EL (cell line): ENCODE data around the gene ZNF662.
A peak's percentile ranks its signal among the peaks of the same experiment; 100 is the strongest.
"Not testable (repeated sequence)": the region's sequence is repeated elsewhere in the genome, so short reads cannot be mapped to it uniquely, and the experiment has no call there.

ENCODE experiments used
- DNase-seq: peaks from one replicate; pipeline ENCODE4 v3.0.0-alpha.2; 2016

The ZNF662 gene

DNA sequence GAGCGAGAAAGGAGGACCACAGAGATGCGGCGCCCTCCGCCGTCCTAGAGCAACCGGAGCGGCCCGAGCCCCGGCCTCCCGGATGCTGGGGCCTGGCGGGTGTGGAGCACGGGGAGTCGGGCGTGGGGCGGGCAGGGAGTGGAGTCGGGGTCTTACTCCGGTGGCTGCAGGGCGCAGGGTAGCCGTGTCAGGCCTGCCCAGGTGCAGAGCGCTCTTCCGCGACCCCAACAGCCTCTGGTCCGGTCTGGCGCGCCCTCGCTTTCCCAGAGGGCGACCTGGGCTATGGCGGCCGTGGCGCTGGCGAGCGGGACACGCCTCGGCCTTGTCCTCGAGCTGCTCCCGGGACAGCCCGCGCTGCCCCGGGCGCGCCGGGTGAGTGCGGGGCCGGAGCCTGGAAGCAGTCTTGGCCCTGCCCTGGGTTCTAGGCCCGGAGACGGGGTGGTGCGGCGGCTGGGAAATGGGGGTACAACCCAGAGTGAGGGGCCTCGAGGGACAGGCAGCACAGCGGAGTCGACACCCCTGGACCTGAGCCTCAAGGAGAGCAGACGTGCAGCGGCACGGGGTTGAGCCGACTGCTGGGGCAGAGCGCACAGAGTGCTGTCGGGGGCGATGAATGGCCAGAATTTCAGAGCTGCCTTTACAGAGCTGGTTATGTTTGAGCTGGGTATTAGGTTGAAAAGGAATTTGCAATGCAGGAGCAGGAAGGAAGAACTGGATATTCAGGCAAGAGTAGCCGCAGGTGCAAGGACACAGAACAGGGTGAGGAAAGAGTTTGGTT, at the start of gene ZNF662:
Gene ZNF662 (plus strand): TSS at position 73 of the 778 bp plus-strand sequence. CDS start 1,973 bp downstream, outside the sequence.
- DNase-seq, result peak; percentile 19

DNA sequence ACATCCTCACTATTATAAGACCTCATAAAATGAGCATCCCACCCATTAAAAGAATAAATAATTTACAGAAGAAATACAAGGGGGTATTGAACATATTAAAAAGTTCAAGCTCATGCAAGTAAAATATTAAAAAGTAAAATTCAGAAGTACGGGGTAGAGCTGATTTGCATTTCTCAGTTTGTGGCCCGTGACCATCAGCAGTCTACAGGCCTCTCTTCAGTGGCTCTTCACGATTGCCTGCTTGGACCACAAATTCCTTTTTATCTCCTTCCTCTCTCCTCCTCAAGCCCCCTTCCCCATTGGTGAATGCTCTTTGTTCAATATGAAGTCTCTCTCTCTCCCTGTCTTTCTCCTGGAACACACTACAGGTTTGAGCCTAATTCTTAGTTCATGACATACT, 49.4 kb upstream of the ZNF662 start:
- DNase-seq, result no peak

DNA sequence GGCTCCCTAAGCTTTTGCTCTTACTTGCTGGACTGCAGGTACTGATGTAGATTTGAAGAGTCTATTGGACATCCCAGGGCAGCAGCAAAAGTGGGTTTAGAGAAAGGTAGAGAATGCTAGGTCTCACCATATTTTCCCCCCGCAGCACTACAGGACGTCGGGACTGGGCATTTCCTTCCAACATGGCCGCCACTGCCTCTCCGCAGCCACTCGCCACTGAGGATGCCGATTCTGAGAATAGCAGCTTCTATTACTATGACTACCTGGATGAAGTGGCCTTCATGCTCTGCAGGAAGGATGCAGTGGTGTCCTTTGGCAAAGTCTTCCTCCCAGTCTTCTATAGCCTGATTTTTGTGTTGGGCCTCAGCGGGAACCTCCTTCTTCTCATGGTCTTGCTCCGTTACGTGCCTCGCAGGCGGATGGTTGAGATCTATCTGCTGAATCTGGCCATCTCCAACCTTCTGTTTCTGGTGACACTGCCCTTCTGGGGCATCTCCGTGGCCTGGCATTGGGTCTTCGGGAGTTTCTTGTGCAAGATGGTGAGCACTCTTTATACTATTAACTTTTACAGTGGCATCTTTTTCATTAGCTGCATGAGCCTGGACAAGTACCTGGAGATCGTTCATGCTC, 41.5 kb upstream of the ZNF662 start:
- DNase-seq, result no peak

DNA sequence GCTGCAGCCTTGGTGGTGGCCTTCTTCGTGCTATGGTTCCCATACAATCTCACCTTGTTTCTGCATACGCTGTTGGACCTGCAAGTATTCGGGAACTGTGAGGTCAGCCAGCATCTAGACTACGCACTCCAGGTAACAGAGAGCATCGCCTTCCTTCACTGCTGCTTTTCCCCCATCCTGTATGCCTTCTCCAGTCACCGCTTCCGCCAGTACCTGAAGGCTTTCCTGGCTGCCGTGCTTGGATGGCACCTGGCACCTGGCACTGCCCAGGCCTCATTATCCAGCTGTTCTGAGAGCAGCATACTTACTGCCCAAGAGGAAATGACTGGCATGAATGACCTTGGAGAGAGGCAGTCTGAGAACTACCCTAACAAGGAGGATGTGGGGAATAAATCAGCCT, 40.7 kb upstream of the ZNF662 start:
- no peak for DNase-seq

DNA sequence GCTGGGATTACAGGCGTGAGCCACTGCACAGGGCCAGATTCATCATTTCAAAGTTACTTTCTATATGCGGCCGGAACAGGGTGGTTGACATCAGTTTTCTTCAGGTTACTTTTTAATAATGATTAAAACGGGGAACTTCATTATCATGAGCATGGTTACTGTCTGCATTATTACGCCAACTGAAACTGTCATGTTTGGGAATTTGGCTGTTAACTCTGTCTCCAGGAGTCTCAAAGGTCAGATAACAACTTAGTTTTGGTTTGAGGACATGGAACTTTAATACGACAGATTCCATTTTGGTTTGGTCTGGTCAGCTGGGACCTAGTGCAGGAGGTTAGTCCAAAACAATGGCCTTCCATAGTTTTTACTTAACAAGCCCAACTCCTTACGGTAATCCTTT, 38.8 kb upstream of the ZNF662 start:
- DNase-seq, result no peak

DNA sequence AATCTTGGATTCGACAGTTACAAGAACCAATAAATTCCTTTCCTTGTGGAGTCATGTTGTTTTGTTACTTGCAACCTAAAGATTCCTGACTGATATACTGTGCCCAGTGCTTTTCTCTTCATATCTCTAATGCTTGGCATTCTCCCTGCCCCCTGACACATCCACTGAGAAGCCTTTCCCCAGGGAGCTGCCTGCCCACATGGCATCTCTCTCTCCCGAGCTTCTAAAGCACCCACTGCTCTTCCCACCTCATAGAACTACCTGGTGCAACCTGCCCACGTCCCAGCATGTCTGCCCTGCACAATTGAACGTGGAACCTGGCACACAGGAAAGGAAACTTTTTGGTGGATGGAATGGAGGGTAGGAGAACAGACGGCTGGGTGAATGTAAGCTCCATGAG, 37.1 kb upstream of the ZNF662 start:
- DNase-seq, result no peak

DNA sequence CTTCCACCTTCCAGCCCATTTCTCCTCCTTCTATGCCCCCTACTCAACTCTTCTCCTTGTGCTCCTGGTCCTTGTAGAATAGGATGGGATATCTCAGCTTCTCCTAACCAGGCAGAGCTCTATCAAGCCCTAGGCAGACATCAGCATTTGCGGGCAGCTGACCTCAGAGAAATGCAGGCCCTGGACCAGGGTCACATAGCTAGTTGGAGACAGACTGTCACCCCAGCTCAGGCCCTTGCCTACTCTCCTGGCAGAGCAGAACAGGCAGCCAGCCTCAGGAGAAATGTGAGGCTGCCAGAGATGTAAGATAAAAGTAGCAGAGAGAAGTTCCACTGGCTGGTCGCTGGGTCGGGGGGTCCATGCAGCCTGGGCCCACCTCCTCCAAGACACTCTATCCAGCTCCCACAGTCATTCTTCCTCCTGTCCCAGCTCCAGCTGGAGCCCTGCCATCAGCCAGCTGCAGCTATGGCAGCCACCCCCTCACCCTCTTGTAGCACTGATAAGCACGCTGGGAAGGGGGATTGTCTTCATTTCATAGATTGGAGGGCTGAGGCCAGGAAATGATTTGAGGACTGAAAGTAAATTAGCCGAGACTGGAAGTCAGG, 34.2 kb upstream of the ZNF662 start:
- no peak for DNase-seq

DNA sequence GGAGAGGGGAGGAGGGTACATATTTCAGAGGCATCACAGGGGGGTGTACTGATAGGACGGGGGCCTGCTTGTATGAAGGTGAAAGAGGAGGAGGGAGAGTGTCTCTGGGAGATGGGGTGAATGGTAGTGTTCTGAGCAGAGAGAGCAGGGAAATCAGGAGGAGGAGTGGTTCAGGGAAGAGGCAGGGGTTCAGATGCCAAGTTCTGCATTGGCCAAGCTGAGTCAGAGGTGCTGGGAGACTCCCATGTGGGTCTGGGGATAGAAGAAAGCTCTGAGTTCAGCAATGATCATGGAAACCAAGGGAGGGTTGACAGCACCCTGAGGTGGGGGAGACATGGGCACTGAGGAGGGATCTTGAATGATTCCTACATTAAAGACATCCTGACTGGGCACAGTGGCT, 33.2 kb upstream of the ZNF662 start:
- no peak for DNase-seq

DNA sequence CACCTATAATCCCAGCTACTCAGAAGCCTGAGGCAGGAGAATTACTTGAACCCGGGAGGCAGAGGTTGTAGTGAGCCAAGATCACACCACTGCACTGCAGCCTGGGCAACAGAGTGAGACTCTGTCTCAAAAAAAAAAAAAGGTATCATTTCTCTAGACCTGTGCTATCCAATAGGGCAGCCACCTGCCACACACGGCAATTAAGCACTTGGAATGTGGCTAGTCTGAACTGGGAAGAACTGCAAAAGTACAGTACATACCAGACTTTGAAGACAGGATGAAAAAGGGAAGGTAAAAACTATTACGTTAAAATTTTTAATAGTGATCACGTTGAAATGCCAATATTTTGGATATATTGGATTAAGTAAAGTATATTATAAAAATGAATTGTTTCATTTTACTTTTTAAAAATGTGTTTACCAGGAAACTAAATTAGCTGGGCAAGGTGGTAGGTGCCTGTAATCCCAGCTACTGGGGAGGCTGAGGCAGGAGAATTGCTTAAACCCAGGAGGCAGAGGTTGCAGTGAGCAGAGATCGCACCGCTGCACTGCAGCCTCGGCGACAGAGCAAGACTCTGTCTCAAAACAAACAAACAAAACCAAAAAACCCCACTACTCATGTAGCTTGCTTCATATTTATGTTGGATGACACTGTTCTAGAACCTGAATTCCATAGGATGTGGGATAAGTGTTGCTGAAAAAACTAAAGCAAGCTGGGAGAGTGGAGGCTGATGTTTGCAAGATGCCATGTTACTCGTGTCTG, 32.5 kb upstream of the ZNF662 start:
- DNase-seq, result no peak

DNA sequence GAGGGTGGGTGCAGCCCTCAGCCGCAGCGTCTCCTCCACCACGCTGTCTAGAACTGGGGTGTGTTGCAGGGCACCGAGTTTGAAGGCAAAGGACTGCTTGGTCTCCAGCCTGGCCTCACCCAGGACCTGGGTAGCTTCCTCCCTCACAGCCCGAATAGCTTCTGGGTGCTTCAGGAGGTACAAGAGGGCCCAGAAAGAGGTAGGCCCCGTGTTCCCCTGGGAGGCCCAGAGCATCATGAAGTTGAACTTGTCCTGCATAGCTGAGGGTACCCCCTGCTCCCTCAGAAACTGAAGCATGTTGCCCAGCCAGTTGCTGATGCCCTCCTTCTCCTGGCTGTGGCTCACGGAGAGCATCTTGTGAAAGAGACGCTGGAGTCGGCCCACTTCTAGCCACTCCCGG, 31.2 kb upstream of the ZNF662 start:
- no peak for DNase-seq

DNA sequence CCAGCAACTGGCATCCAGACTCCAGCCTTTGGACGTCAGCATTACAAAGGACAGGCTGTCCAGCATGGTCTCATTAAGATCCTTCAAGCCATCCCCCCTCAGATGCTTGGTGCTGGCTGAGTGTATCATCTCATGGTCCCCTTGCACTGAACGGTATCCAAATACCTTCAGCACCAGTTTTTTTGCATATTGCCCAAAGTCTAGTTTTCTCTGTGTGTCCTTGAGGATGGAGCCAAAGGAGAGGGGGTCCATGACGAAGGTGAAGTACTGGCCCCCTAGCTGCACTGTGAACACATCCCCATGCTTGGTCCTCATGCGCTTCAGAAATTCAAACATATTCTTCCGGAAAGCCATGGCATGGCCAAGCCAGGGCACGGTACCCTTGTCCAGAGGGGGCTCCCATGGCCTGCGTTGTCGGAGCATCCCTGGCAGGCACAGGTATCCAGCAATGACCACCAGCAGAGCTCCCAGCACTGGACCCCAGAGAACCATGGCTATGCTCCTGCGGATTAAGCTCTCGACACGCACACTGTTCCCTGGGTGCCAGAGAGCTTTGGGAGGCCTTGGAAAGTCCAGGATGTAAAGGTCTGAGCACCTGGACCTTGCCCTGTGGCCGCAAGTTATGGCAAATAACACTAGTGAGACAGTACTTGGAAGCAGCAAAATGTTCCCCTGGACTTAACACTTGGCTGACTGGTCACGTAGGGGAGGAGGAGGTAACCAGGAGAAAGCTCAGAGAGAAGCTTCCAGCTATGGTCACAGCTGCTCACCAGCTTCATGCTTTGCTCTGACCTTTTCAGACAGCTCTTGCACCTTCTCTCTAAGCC, 30.4 kb upstream of the ZNF662 start, which contains the start of gene CYP8B1:
Gene CYP8B1 (minus strand): TSS at position 555 of the 827 bp plus-strand sequence. CDS start 63 bp downstream, at position 492.
- no peak for DNase-seq

DNA sequence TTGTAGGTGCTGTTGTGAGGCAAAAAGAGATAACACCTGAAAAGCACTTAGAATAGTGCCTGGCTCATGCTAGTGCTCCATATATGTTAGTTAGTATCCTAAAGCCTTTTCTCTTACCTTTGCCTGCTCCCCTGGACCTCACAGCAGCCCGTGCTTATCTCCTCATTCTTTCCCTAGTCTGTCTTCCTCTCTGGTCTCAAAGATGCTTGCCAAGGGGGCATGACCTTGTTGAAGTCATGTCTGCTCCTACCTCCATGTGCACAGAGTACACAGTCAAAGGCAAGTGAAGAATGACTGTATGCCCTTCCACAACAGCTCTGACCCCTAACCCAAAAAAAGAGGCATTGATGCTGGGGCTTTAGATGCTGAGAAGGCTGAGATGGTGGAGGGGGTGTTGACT, 29.5 kb upstream of the ZNF662 start:
- DNase-seq, result no peak

DNA sequence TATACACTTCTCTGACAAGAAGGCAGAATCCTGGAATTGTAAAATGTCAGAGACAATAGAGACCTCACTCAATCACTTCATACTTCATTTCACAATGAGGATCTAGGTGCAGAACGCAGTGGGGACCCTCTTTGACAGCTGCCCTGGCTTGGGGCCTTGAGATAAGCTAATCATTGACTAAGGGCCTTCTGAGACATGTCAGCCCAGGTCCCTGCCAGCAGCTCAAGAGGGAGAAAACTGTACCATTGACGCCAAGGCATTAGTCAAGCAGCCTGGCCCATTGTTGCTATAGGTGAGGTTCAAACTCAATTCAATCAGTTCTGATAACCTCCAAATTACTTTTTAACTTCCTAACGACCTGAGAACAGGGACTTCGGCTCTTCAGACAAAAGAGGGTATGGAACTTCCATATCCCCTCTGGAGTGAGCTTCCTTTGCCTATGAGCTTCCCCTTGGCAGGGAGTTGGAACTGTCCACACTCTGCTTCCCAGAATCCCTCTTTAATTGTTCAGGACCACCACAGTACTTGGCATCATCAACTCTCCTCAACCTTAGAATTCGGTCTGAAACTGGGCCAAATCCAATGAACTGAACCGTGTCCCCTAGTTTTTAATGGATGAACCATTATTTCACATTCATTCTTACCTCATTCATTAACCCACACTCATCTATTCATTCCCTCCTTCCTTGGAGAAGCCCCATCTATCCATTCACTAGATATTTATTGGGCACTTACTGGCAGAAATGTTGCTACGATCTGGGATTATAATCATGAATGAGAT, 28.8 kb upstream of the ZNF662 start:
- no peak for DNase-seq

DNA sequence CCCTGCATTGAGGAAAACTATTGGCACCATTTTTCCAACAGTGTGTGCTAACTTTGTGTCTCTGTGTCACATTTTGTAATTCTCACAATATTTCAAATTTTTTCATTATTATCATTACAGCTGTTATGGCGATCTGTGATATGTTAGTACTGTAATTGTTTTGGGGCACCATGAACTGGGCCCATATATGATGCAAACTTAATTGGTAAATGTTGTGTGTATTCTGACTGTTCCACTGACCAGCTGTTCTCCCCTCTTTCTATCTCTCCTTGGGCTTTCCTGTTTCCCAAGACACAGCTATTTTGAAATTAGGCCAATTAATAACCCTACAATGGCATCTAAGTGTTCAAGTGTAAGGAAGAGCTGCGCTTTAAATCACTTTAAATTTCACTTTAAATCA, 28.1 kb upstream of the ZNF662 start:
- no peak for DNase-seq

DNA sequence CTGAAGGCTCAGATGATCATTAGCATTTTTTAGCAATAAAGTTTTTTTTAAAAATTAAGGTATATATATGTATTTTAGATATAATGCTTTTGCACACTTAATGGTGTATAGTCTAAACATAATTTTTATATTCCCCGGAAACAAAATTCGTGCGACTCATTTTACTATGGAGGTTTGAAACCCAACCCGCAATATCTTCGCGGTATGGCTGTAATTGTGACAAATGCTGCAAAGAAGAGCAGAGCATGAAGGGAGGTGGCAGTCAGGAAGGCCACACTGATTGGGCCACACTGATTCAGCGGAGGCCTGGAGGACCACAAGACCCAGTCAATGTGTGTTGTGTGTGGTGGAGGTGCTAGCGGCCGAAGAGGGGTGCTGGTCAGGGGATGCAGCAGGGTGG, 25.8 kb upstream of the ZNF662 start:
- DNase-seq, result no peak

DNA sequence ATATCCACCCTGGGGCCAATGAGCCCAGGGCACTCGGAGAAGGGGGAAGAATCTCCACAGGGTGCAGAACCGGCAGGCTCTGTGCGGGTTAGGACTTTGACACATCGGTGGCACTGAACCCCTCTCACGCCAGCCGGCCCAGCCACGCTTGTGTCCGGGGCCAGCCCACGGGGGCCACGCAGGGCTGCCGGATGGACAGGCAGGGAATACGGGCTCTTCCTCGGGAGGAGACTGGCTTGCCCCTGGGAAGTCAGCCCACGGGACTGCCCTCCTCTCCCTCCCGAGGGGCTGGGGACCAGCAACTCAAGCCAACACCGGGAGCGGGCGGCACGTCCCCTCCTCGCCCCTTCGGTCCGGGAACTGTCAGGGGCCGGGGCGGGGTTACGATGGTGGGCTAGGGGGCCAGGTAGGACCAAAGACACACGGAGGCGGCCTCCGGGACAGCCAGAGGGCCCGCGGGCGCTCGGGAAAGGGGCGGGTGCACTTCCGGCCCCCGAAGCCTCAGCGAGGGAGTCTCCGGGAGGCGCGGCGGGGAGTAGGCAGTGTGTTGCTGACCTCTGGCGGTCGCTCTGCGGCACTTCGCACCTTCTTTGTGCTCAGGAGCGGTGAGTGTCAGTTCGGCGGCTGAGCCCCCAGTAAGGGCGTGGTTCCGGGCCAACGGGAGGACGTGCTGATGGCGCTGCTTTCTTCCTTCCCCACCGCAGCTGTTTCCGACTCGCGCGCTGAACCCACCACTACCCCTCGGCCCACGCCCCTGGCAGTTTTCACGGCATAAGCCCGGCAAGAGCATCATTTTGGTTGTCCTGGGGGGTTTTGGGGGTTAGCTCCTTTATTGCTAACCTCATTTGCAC, 25.1 kb upstream of the ZNF662 start:
- peak; percentile 84 for DNase-seq

DNA sequence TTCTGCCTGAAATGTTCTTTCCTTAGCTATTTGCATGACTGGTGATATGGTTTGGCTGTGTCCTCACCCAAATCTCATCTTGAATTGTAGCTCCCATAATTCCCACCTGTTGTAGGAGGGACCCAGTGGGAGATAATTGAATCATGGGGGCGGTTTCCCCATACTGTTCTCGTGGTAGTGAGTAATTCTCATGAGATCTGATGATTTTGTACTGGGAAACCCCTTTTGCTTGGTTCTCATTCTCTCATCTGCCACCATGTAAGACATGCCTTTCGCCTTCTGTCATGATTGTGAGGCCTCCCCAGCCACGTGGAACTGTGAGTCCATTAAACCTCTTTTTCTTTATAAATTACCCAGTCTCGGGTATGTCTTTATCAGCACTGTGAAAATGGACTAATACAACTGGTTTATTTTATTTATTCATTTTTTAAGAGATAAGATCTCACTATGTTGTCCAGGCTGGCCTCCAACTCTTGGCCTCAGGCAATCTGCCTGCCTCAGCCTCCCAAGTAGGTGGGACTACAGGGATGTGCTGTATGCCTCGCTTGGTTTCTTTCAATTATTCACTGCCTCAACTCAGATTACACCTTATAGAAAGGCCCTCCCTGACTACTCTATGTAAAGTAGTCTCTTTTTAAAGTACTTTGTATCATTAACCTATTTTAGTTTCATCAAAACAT, 22.6 kb upstream of the ZNF662 start:
- DNase-seq, result not testable (repeated sequence)

DNA sequence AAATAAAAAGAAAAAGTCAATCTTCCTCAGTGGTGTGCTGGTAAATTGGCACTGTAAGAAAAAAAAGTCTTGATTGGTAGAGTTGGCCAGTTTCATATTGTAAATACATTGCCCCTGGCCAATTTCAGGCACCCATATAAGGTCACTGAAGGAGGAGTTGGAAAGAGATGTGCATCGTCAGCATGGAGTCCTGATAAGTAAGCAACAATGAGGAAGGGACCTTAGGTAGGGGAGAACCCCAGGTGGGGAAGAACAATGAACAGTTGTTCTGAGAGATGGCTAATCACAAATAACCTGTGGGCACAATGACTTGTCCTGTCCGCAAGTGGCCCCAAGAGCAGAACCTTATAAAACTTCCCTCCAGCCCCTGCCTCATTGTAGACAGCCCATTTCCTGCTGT, 21.6 kb upstream of the ZNF662 start:
- DNase-seq, result no peak

DNA sequence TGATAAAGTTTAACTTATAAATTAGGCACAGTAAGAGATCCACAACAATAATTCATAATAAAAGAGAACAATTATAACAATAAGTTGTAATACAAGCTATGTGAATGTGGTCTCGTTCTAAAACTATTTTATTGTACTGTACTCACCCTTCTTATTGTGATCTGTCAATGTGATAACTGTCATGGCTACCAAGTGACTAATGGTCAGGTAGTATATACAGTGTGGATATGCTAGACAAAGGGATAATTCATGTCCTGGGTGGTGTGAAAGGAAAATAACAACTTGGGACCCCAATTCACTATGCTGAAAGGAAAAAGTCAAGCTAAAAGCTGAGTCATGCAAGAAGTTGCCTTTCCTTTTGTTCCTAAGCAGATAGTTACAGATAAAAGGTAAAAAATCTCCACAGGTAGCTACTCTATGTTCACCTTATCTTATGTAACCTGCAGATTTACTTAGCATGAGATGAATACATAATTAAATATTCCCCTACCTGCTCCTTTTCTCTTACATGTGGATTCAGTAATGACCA, 19.6 kb upstream of the ZNF662 start:
- no peak for DNase-seq

DNA sequence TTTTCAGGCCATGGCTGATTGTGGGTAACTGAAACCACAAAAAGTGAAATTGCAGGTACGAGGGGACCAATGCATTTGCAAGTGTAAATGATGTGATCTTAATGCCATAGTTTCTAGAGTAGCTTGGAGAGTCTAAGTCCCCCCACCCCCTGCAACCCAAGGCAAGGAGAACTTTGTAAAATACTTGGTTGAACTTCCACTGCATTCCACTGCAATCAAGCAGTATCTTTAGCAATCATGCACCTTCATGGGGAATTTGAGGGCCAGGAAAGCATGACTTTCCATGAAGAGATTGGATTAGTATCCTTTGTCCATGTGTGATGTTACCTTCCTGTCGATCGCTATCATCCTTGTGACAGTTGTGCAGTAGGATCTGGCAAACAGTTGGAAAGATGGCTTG, 18.9 kb upstream of the ZNF662 start:
- DNase-seq, result no peak
